HG03060 (cell line): ENCODE measurements around the gene ASB13.
A peak's percentile ranks its signal among the peaks of the same experiment; 100 is the strongest.

Source experiments
- ATAC-seq: cut with Tn5 transposase; IDR thresholded peaks from one replicate; pipeline ENCODE4 v1.9.1; 2021; ENCODE audit warnings: low read depth, moderate number of reproducible peaks; ENCODE audit not compliant: unreplicated experiment

ASB13 gene

DNA sequence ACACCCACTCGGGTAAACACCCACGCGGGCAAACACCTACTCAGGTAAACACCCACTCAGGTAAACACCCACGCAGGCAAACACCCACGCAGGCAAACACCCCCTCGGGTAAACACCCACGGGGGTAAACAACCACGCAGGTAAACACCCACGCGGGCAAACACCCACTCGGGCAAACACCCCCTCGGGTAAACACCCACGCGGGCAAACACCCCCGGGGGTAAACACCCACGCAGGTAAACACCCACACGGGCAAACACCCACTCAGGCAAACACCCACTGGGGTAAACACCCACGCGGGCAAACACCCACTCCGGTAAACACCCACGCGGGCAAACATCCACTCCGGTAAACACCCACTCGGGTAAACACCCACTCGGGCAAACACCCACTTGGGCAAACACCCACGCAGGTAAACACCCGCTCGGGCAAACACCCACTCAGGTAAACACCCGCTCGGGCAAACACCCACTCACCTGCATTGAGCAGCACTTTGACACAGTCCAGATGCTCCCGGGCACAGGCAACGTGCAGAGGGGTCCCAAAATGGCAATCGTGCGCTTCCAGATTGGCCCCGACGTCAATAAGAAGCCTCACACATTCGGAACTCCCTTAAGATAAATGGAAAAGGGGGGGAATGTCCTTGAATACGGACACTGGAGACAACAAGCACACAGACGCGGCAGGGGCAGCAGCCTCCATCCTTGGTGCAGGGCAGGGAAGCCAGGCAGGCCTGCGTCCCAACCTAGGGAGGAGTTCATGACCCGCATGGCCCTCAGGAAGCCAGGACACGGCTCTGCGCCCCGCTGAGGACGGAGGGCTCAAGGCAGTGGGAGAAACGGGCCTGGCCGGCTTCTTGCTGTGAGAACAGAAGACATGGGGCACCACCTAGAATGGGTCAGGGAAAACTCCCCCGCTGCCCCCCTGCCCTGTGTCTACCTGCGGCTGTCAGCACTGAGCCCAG is 17.6 kb downstream of the ASB13 start:
- ATAC-seq, result no peak

DNA sequence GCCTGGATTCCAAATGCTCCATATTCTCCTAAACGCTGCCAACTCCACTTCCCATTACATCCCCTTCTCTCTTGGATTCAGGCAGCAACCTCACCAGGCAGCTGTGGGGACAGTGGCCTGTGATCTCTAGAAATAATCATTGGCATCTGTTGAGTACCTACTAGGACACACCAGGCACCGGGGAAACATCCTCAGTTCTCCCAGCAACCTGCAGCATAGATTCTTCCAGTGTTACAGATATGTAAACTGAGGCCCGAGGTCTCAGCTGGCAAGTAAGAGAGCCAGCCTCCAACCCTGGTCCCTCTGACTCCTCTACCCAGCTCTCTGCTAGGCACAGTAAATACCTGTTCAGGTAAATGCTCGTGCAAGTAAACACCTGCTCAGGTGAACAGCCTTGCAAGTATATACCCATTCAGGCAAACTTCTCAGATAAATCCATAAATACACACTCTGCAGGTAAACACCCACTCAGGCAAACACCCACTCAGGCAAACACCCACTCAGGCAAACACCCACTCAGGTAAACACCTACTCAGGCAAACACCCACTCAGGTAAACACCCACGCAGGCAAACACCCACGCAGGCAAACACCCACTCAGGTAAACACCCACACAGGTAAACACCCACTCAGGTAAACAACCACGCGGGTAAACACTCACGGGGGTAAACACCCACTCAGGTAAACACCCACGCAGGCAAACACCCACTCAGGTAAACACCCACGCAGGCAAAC is 18.7 kb downstream of the ASB13 start:
- no peak for ATAC-seq

DNA sequence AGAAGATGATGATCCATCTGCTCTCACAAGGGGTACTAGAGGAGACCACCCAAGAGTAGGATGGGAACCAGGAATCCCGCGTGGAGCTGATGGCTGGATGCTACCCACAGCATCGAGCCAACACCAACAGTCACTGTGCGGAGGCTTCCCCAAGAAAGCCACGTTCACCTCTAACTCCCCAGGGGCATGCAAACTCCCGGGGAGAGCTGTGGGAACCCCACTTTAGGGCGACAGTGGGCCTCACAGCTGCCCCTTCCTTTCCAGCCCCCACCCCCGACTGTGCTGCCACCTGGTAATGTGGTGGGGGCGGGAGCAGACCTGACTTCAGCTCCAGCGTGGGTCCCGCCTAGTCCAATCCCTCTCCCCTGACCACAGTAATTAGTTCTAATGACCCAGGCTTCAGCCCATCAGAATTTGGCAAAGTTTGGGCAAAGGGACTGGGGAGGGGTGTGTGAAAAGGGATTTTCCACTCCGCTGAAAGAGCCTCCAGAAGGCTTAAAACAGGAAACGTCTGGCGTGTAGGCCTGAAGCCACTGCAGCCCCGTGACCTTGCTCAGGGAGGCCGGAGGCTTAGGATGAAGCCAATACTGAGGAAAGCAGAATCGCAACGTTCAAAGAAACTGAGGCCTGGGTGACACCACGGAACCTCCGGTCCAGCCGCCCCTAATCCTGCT is 20.3 kb downstream of the ASB13 start:
- ATAC-seq, result no peak

DNA sequence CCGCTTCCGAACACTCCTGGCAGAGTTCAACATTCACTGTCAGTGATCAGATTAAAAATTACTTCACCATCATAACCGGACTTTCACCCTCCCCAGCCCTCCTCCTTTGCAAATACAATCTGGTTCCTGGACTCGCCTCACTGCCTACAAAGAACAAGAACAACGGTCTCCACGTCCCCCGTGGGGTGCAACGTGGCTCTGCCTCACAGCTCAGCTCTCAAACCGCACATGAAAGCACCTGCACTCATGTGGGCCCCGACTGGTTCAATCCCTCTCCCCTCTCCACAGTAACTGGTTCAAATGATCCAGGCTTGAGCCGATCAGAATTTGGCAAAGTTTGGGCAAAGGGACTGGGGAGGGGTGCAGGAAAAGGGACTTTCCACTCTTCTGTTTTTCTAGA is 21.0 kb downstream of the ASB13 start:
- no peak for ATAC-seq

DNA sequence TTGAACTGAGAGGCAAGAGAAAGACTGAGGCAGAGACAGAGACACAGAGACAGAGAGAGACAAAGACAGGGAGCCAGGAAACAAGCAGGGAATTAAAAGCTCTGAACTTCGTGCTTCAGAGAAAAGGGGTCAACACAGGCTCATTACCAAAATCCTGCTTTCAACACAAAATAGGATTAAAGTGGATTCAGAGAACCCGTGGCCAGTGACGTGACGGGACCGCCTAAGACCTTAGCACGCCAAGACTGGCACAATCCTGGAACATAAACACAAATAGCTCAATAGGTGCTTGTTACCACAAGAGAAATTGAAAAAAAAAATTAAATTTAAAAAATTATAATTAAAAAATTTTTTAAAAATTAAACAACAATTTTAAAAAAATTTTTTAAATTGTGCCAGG is 21.5 kb downstream of the ASB13 start:
- ATAC-seq, result no peak

DNA sequence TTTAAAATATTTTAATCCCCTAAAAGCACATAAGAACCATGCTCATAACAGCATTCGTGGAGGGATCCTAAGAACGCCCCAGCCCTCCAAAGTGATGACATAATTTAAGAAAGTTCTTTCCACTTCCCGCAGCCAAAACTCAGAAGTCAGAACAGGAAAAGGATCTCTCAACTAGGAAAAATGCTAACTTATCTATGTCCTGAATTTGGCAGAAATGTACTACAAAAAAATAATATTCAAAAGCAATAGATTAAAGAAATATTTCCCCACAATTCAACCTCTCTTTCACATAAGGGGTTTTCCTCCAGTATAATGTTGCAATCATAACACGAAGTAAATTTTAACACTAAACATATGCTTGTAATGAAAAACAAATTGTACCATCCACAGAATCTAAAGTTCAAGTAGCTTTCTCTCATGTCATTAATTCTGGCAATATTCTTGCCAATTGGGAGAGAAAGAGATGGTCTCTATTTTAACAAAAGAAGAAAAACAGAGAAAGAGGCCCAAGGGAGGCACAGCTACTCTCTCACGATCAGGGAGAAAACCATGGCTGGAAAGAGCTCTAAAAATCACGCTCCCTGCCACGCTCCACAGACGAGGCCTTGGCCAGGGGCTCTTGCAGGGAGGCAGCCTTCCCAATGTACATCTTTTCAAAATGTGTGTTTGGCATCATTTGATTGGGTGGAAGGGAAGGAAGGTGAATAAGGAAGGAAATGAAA is 22.9 kb downstream of the ASB13 start:
- ATAC-seq, result no peak

DNA sequence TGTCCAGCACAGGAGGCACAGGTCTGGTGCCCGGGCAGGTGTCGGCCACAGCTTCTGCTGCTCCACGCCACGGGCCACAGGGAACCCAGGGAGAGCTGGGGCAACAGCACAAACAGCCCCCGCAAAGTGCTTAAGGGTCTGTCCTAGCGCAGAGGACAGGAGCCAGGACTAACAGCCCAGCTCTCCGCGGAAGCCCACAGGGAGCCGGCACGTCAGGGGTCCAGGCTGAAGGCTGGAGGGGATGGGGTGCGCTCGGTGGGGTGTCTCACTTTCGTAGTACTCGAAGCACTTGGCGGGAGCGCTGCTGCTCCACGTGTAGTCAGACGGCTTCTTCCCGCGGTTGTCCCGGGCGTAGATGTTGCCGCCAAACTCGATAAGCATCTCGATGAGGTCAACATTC is 24.9 kb downstream of the ASB13 start:
- no peak for ATAC-seq

DNA sequence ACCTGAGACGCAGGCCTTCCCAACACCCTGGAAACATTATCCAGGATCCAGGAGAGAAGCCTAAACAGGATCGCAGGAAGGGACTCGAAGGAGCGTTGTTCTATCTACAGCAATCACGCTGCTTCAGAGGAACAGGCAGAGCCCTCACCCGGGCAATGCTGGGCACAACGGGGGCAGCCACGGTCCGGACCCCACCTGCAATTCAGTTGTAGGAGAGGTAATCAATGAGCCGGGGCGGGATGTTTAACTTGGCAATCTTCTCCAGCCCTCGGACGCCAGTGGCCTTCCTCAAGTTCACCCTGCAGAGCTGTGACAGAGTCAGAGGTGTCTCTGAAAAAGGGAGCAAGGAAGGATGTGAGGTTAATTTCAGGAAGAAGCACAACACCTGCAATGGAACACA is 25.9 kb downstream of the ASB13 start:
- no peak for ATAC-seq

DNA sequence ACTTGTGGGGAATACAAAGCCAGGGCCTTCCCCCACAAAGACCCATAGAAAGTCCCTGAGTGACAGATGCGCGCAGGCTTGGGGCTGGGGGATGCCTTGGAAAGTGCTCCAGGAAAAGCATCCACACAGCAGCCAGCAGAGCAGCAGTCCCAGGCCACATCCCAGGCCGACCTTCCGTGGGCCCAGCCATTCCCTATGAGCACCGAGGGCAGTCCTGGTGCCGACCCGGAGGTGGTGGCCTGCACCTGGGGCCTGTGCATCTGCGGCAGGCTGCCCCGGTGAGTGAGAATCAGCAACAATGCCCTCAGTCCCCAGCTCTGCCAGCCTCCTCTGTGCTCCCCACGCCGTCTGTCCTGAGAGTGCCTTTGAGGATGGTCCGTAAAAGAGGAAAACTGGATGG is 26.4 kb downstream of the ASB13 start:
- ATAC-seq, result no peak

DNA sequence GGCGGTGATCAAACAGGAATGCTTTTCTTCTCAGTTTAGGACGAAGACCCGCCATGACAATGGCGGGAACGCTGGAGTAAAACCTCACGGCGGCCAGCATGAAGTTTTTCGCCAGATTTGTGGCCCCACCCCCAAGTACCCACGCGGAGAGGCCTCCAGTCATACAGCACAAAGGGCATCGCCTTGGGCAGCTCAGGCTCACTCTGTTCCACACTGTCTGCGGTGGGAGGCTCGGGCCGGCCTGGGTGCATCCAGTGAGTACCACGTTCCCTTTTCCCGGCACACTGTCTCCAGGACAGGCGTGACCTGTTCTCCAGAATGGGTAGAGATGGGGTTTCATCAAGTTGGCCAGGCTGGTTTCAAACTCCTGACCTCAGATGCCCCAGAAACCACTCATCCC is 27.3 kb downstream of the ASB13 start:
- ATAC-seq, result no peak

DNA sequence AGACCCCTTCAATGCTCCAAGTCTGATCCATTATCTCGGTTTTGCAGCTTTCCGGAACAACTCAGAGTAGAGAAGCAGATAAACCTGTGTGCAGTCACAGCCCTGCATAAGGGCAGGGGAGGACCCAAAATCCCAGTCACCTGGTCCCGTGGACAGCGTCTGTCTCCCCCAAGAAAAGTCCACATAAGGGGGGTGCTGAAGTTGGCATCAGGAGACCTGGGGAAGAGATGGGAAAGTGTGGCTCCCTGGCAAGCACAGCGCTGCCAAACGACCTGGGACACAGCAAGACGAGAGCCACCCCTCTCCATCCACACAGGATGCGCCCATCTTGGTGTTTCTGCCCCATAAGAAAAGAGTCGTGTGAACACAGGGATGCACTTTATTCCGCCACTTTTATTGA is 27.9 kb downstream of the ASB13 start:
- no peak for ATAC-seq

DNA sequence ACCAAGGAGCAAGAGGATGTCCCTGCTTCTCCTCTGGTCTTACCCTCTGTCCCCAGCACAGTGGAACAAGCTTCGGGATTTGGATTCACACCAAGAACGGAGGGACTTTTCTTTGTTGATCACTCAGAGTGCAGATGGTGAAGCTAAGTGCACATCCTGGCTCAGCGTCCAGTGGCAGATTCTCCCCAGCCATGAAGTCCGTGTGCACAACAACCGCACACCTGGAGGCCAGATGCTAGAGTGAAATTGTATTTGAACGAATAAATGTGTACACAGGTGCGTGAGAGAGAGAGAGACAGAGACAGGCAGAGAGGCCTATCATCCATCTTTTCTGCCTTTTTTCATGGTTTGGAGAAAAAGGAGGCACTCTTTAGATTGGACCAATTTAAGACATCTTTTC is 31.5 kb downstream of the ASB13 start:
- ATAC-seq, result no peak

DNA sequence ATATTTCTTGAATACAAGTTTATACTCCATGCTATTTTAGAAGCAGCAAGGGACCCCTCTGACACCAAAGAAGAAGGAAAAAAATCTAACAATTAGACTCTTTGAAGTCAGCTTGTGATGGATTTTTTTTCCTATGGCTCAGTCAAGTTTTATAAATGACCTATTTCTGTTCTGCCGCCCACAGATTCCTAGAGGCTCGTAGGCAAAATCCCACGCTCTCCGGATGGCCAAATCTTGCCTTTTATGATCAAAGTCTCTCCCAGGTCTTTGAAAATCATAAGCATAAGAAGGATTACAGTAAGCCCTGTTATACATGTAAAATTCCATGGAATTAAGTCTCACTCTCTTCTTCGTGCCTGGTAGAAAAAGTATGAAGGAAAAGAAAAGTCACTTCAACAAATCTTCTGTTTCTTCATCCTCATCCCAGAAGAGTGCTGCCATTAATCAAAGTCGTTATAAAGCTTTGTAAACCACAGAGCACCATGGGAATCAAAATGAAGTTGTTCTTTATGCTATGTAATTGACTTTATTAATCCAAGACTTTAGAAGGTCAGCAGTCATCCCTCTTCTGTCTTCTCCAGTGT is 33.1 kb downstream of the ASB13 start:
- ATAC-seq, result no peak

DNA sequence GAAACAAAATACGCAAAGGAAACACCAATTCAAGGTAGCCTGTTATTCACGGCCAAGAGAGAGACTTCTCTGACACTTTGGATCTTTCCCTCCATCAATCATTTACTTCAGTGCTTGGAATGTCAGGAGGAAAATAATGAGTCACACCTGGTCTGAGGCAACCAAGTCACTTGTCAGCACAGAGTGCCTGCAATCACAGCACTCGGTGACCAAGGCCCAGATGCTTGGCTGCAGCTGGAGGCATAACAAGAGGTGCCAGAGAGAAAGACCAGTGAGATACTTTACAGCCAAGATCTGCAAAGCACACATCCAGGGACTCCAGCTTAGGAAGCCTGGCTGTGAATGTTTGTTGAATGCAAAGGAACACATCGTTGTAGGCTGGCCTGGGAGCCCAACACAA is 33.9 kb downstream of the ASB13 start:
- no peak for ATAC-seq

DNA sequence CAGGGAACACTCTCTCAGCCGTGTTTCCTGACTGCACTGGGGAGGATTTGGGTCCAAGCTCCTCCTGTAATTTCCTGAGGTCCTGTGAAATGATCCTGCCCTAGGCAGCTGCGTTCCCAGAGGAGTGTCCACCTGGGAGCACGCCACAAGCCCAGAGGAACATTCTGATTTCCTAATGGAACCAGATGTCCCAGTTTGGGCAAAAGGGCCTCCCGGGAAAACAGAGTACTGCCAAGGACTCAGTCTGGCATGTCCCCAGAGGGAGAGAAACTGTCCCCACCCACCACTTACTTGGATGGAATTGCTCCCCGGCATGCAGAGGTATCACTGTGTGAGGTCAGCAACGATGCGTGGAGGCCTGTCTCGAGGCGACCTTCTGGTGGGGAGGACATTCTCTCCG is 34.5 kb downstream of the ASB13 start:
- no peak for ATAC-seq

DNA sequence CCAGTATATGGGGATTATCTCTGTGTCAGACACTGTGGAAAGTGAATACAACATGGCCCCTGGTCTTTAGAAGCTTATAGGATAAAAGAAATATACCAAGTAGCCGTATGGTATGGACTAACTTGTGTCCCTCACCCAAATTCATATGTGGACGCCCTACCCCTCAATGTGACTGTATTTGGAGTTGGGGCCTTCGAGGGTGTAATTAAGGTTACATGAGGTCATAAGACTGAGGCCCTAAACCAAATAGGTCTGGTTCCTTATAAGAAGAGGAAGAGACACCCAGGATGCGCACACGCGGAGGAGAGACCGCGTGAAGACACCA is 36.3 kb downstream of the ASB13 start:
- ATAC-seq, result no peak

DNA sequence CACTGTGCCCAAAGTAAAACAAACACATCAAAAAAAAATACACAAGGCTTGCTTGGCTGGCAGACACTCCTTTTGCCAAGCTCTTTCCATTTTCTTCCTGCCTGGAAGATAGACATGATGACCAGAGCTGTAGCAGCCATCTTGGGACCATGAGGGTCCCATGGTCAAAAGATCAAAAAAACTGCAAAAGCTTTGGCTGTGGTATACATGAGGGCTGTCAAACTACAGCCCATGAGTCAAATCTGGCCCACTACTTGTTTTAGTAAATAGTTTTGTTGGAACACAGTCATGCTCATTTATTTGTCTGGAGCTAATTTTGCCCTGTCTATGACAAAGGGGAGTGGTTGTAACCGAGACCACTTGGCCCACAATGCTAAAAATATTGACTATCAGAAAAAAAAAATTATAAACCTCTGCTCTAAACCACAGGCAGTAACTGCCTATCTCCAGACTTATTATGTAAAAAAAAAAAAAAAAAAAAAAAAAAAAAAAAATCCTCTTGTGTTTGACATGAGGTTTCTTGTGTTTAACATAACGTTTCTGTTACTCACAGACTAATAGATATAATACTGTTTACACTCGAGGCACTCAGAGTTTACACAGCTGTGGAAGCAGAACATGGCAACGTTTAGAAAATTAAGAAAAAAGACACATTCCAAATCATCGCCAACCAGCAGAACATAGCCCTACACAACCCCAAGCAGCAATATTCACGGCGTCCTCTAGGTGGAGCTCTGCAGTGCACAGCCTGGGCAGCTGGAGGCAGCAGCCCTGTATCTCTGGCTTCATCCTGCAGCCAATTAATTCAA is 36.9 kb downstream of the ASB13 start:
- ATAC-seq, result peak; percentile 61

DNA sequence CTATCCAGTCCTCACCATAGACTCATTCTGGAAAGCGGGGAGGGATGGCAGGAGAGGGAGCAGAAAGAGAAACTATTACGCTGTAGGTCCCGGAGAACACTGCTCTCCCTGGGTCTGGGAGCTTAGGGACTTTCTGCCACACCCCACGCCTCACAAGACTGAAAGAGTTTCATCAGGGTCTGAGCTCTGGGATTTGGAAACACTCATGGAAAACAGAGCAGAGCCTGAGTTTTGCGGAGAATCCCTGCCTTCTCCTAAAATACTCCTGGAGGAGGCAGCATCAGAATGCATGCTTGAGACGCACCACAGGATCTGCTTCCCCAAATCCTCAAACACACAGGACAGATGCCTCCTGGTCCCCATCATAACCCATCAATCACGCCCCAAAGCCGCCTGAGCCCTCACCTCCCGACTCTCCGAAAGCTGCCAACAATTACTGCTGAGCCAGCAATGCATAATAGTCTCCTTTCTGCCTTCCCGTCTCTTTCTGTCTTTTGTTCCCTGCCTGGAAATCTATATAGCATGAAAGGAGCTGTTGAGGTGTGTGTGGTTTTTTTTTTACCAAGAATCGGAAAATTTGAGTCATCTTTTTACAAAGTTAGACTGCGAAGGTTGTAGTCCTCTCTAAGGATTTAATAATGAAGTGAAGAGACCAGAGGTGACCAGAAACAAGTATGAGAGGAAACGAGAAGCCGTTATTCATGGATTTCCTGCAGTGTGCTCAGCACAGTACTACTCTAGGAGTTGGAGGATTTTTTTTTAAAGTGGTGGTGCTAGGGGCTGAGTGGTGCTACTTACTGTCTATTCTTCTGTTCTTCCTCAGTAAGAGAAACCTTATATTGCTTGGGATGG is 37.7 kb downstream of the ASB13 start:
- no peak for ATAC-seq
